Endothelial cell of umbilical vein (primary cell): ENCODE results near the gene ZNF48. TPM values are rescaled to one million over a fixed set of nuclear protein-coding genes. Genes with fewer than 3 reads are reported as not detected.

Source experiments
- BruUV-seq: library from RNA; stranded (reverse); fragments of 400-500 nt; replicated peaks from 2 replicates; lab custom pipeline; 2021; lab: Mats Ljungman, UMichigan
- CTCF ChIA-PET: fragments of 300-600, 350-600 bp; sonication (Branson Sonifier 250); formaldehyde crosslinking; loops from one replicate; lab custom pipeline; 2021; ENCODE audit warnings: antibody characterized with exemption, inconsistent platforms; lab: Charles Lee
- POLR2A ChIA-PET: fragments of 300-600, 350-600 bp; sonication (Branson Sonifier 250); formaldehyde crosslinking; loops from one replicate; lab custom pipeline; 2021; ENCODE audit warnings: antibody characterized with exemption, inconsistent platforms; lab: Charles Lee
- DNase-seq: peaks from one replicate; pipeline ENCODE4 v3.0.0-alpha.2; 2011; ENCODE audit warnings: low read depth, low spot score
- FAIRE-seq: peaks from 2 replicates; lab custom pipeline; 2011; peaks lifted over from hg19 to GRCh38; lab: Jason Lieb, UNC
- H2AFZ ChIP-seq: 2 replicates; pipeline ENCODE4 v1.6.0; 2012; ENCODE audit warnings: low read depth, low read length, control low read depth, inconsistent platforms
- H3K27ac ChIP-seq: 2 replicates; pipeline ENCODE4 v1.5.1; 2011; ENCODE audit warnings: low read depth, mild to moderate bottlenecking, control low read depth, low read length, moderate library complexity; ENCODE audit not compliant: insufficient read depth
- H3K27me3 ChIP-seq, 2 experiments: 2 replicates each; pipeline versions ENCODE4 v1.6.0 to v1.6.1; 2011; ENCODE audit warnings: low read length in 2 of 2, mixed read lengths in 1 of 2; ENCODE audit not compliant: control insufficient read depth in 2 of 2, insufficient read depth in 2 of 2
- H3K36me3 ChIP-seq, 2 experiments: 2 replicates in 1 of 2; 3 replicates in 1 of 2; pipeline ENCODE4 v1.5.1; 2011; ENCODE audit warnings: low read length in 2 of 2, mild to moderate bottlenecking in 1 of 2, moderate library complexity in 1 of 2; ENCODE audit not compliant: control insufficient read depth in 2 of 2, insufficient read depth in 2 of 2; ENCODE audit errors: extremely low read depth in 1 of 2
- H3K4me1 ChIP-seq: 3 replicates; pipeline ENCODE4 v1.5.1; 2011; ENCODE audit warnings: mild to moderate bottlenecking, low read length; ENCODE audit not compliant: control insufficient read depth, insufficient read depth; ENCODE audit errors: extremely low read depth
- H3K4me2 ChIP-seq: 2 replicates; pipeline ENCODE4 v1.6.1; 2011; ENCODE audit warnings: low read length, control low read depth, mixed read lengths; ENCODE audit not compliant: insufficient read depth
- H3K4me3 ChIP-seq, 3 experiments: fragments of 200-600 bp in 1 of 3; sonication (generic), shearing (Covaris generic) in 1 of 3; replicated peaks in 1 of 3; 2 replicates each; pipeline ENCODE4 v1.5.1; 2011 to 2016; ENCODE audit warnings: control low read depth in 3 of 3, low read length in 3 of 3, mild to moderate bottlenecking in 2 of 3, inconsistent platforms in 1 of 3, low read depth in 1 of 3, moderate library complexity in 1 of 3; ENCODE audit not compliant: insufficient read depth in 1 of 3
- H3K79me2 ChIP-seq: 2 replicates; pipeline ENCODE4 v1.6.0; 2012; ENCODE audit warnings: low read length, inconsistent platforms; ENCODE audit not compliant: control insufficient read depth, insufficient read depth
- H3K9ac ChIP-seq: replicated peaks from 2 replicates; pipeline ENCODE3; 2011; ENCODE audit warnings: low read length, control low read depth; ENCODE audit not compliant: insufficient read depth; ENCODE audit errors: extremely low read depth
- H3K9me1 ChIP-seq: replicated peaks from 3 replicates; pipeline ENCODE4 v1.6.0; 2011; ENCODE audit warnings: mild to moderate bottlenecking, low read length; ENCODE audit not compliant: control insufficient read depth, insufficient read depth; ENCODE audit errors: extremely low read depth
- H3K9me3 ChIP-seq: replicated peaks from 2 replicates; pipeline ENCODE4 v1.5.1; 2012; ENCODE audit warnings: low read length, inconsistent platforms; ENCODE audit not compliant: control insufficient read depth, insufficient read depth
- H4K20me1 ChIP-seq: replicated peaks from 2 replicates; pipeline ENCODE3; 2011; ENCODE audit warnings: mild to moderate bottlenecking, low read length; ENCODE audit not compliant: control insufficient read depth, insufficient read depth; ENCODE audit errors: extremely low read depth
- CTCF ChIP-seq, 2 donors: IDR thresholded peaks; 1 replicate in 1 of 2; 2 replicates in 1 of 2; pipeline ENCODE4 v1.5.1; 2011; ENCODE audit warnings: low read length in 2 of 2, mild to moderate bottlenecking in 2 of 2, moderate library complexity in 2 of 2, control low read depth in 1 of 2, inconsistent platforms in 1 of 2, low read depth in 1 of 2; ENCODE audit not compliant: insufficient read depth in 1 of 2; ENCODE audit errors: extremely low read depth in 1 of 2
- EZH2 ChIP-seq: IDR thresholded peaks from 2 replicates; pipeline ENCODE4 v1.6.1; 2012; ENCODE audit warnings: borderline replicate concordance, low read depth, mild to moderate bottlenecking, moderate library complexity, low read length, inconsistent platforms; ENCODE audit not compliant: severe bottlenecking
- FOS ChIP-seq: IDR thresholded peaks from 2 replicates; pipeline ENCODE4 v1.6.1; 2011; ENCODE audit warnings: mild to moderate bottlenecking, low read length, moderate library complexity, borderline replicate concordance; ENCODE audit not compliant: insufficient read depth
- GATA2 ChIP-seq: IDR thresholded peaks from 2 replicates; pipeline ENCODE4 v1.7.0; 2011; ENCODE audit warnings: low read depth, mild to moderate bottlenecking, moderate library complexity, mixed read lengths, low read length; ENCODE audit not compliant: insufficient read length, insufficient read depth
- JUN ChIP-seq: IDR thresholded peaks from 2 replicates; pipeline ENCODE4 v1.6.1; 2011; ENCODE audit warnings: borderline replicate concordance, low read depth; ENCODE audit not compliant: insufficient read length, insufficient read depth
- MYC ChIP-seq: IDR thresholded peaks from one replicate; pipeline ENCODE4 v1.6.1; 2011; ENCODE audit warnings: mild to moderate bottlenecking, low read depth, low read length
- POLR2A ChIP-seq: IDR thresholded peaks from 2 replicates; pipeline ENCODE4 v1.6.1; 2012; ENCODE audit warnings: low read depth, mild to moderate bottlenecking, control low read depth, low read length
- POLR2AphosphoS5 ChIP-seq: IDR thresholded peaks from 2 replicates; pipeline ENCODE4 v1.6.1; 2012; ENCODE audit warnings: low read depth, mild to moderate bottlenecking, control low read depth, low read length, moderate library complexity; ENCODE audit not compliant: insufficient read depth
- dilution Hi-C: fragments of 300-500 bp; cut with MboI; formaldehyde crosslinking; loops from one replicate; pipeline ENCODE4 v1.15.0; 2019; ENCODE audit warnings: low sequenced_read_pairs; ENCODE audit not compliant: extremely low pct_ligation_motif_present
- intact Hi-C: fragments of 100-400 bp; cut with micrococcal nuclease; formaldehyde crosslinking; loops from one replicate; pipeline ENCODE4 v1.10.0; 2022
- polyA plus RNA-seq, 4 experiments: library from polyadenylated mRNA; depleted of rRNA in 3 of 4; stranded (reverse) in 3 of 4; unstranded in 1 of 4; fragments of >200 nt; gene quantifications; 2 replicates each; pipeline versions ENCODE4 v1.2.1 to v1.2.3, GENCODE V29; 2011 to 2012; ENCODE audit warnings: missing spikeins in 1 of 4
- total RNA-seq: library from RNA; stranded (reverse); gene quantifications from 2 replicates; pipeline ENCODE4 v1.2.3, GENCODE V29; 2021
- TF ChIP-seq, protein P1 (sequence below): IDR thresholded peaks from 2 replicates; pipeline ENCODE4 v1.6.1; 2011; ENCODE audit not compliant: insufficient read depth, insufficient read length

ZNF48 gene
- total and polyA plus RNA-seq, 2 donors (not counting 3 experiments of a cell fraction or from before 2014, with no cell fraction given), result 15.3 to 16.1 TPM

DNA sequence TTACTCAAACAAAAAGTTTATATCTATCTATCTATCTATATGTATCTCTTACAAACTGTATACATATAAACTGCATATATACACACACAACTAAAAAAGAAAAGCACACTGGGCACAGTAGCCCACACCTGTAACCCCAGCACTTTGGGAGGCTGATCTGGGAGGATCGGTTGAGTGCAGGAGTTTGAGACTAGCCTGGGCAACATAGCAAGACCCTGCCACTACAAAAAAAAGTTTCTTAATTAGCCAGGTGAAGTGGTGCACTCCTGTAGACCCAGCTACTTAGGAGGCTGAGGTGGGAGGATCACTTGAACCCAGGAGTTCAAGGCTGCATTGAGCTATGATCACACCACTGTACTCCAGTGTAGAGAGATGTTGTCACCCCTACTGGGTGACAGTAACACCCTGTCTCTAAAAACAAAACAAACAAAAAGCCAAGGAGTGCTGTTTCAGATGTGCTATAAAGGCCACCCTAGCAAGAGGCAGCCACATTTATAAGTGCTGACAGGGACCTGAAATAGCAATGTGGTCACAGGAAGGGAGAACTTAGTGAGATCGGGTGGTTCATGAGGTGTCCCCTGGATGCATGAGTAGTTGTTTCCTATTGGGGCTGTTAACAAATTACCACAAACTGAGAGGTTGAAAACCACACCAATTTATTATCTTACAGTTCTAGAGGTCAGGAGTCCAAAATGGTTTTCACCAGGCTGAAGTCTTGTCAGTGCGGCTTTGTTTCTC is 44.9 kb upstream of the ZNF48 start:
- H3K4me3 ChIP-seq, result no peak overlapping the region
- dilution Hi-C loops (no loop called here), intact Hi-C loops (loop anchor here (1.0 kb wide), 1 partner anchor 15 kb away; no protein-coding TSS in a partner anchor)
- no peaks in the 10 kb centered on the region for H3K27me3 ChIP-seq
- no peak overlapping the region for H3K9ac ChIP-seq
- H3K9me3 ChIP-seq, result no peaks in the 10 kb centered on the region
- peaks cover 19% of the 10 kb centered on the region for H3K79me2 ChIP-seq
- FAIRE-seq (peak; percentile 66), DNase-seq (no peak)
- no peak for TF ChIP-seq GATA2
- no peak for TF ChIP-seq EZH2
- no peak for TF ChIP-seq CTCF (IDR thresholded peaks at IDR 0.05; ENCODE audit: extremely low read depth in 1 of 2, insufficient read depth in 1 of 2, low read depth in 1 of 2, low read length in 2 of 2)
- TF ChIP-seq POLR2A, result no peak
- no peak for TF ChIP-seq FOS
- TF ChIP-seq POLR2AphosphoS5, result no peak
- TF ChIP-seq, protein P1, sequence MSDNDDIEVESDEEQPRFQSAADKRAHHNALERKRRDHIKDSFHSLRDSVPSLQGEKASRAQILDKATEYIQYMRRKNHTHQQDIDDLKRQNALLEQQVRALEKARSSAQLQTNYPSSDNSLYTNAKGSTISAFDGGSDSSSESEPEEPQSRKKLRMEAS, result no peak
- no peak for TF ChIP-seq MYC
- TF ChIP-seq JUN, result no peak
- H3K27ac ChIP-seq, result no peak overlapping the region
- ChIA-PET CTCF (no interaction called here), POLR2A (no interaction called here)
- H3K4me1 ChIP-seq, result peaks cover 25% of the 10 kb centered on the region
- H3K4me2 ChIP-seq, result no peak overlapping the region
- no peaks in the 10 kb centered on the region for H3K9me1 ChIP-seq
- BruUV-seq, result no TSS peak
- peaks cover 6 to 11% of the 10 kb centered on the region in 2 experiments for H3K36me3 ChIP-seq
- H2AFZ ChIP-seq, result no peak overlapping the region
- H4K20me1 ChIP-seq, result no peaks in the 10 kb centered on the region
